ENCODE data around the gene MAPKAP1. TPM values are rescaled to one million over a fixed set of nuclear protein-coding genes. Genes with fewer than 3 reads are reported as not detected.
"Not testable (repeated sequence)": the region's sequence is repeated elsewhere in the genome, so short reads cannot be mapped to it uniquely, and the experiment has no call there.

Gene MAPKAP1
- total RNA-seq, 1 donor from 2014 or later: 80.0 TPM

- DNase-seq (ENCODE audit: low spot score): no peak
These were observed 25.6 kb upstream of the MAPKAP1 start for GRCh38 chr9:125732562-125732961.

GRCh38 chr9:125730168-125730567 lies 23.2 kb upstream of the MAPKAP1 start:
- no peak for DNase-seq (ENCODE audit: low spot score)

GRCh38 chr9:125726456-125727132 lies 19.6 kb upstream of the MAPKAP1 start:
- no peak for DNase-seq (ENCODE audit: low spot score)

DNA sequence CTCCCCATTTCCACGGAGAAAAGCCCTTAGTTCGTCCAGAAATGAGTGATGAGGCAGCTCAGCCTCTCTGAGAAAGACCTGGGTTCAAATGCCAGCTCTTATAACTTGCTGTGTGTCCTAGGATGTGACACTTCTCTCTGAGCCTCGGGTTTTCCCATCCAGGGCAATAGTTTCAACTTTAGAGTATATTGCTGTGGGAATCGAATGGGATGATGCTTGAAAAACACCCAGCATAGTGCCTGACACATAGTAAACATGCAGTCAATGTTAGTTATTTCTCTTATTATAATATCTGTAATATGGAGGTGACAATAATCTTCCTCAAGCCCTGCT lies 430 bp upstream of the MAPKAP1 start:
- DNase-seq (ENCODE audit: low spot score): no peak

- no peak for DNase-seq (ENCODE audit: low spot score)
These were observed 1.1 kb downstream of the MAPKAP1 start for GRCh38 chr9:125705893-125706292.

DNA sequence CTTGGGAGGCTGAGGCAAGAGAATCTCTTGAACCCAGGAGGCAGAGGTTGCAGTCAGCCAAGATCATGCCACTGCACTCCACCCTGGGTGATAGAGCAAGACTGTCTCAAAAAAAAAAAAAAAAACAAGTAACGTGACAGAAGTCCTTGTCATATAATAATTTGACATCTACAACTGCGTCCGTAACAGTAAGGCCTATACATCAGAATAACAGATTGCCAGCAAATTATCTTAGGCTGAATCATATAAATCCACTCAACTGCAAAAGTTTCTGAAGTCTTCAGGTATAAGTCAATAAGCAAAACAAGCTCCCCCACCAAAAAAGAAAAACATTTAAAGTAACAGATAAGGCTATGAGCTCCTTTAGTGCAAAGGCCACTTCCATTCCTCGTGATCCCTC lies 3.3 kb downstream of the MAPKAP1 start:
- no peak for DNase-seq (ENCODE audit: low spot score)

DNA sequence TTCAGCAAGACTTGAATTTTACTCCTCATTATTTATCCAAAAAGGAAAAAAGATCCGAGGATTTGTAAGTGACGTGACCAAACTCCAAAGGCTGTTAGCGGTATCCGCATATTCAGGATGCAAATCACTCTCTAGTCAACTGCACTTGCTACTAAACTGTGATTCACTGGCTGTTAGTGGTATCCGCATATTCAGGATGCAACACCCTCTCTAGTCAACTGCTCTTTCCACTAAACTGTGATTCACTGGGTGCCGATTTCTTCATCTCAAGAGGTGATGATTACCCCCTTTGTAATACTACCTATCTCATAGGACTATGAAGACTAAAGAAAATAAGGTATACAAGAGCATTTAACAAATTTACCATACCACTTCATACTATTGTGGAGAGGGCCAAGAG lies 5.7 kb downstream of the MAPKAP1 start:
- DNase-seq (ENCODE audit: low spot score): no peak

GRCh38 chr9:125700791-125701190 lies 6.2 kb downstream of the MAPKAP1 start:
- DNase-seq (ENCODE audit: low spot score): no peak

DNA sequence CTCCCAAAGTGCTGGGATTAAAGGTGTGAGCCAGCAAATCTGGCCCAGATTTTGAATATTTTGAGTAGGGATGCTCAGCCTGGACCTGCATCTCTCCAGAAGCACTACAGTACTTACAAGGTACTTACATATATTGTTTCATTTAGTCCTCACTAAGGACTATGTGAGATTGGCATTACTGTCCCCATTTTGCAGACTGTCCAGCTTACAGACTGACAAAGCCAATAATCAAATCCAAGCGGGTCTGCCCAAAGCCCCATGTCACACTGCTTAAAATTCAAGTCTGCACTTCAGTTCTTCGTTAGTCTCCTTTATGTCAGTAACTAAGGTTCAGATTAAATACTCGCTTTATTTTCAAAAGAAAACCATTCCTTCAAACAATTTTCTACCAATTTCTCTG lies 7.1 kb downstream of the MAPKAP1 start:
- DNase-seq (ENCODE audit: low spot score): no peak

DNA sequence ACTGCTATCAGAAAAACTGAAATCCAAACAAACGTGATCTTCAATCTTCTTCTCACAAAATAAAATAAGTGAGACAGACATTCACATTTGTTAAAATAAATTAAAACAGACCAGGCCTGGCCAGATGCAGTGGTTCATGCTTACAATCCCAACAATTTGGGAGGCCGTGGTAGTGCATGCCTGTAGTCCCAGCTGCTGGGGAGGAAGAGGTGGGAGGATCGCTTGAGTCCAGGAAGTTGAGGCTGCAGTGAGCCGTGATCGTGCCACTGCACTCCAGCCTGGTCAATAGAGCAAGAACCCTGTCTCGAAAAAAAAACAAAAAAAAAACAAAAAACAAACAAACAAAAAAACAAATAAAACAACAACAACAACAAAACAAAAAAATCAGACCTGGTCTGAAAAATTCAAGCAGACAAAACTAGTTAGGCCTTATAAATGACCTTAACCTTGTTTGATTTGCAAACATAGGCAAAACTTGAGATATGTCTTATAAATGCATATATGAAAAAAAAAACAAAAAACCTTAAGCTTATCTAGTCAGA lies 10.8 kb downstream of the MAPKAP1 start:
- DNase-seq (ENCODE audit: low spot score): no peak

DNA sequence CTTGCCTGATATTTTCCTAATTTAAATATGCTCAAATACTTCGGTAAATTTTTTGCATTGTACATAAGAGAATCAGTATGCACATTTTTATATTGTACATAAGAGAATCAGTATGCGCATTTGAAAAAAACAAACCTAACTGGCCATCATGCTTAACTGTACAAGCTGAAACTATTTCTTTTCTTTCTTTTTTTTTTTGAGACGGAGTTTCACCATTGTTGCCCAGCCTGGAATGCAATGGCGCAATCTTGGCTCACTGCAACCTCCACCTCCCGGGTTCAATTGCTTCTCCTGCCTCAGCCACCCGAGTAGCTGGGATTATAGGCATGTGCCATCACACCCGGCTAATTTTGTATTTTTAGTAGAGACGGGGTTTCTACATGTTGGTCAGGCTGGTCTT lies 11.5 kb downstream of the MAPKAP1 start:
- DNase-seq (ENCODE audit: low spot score): not testable (repeated sequence)

DNA sequence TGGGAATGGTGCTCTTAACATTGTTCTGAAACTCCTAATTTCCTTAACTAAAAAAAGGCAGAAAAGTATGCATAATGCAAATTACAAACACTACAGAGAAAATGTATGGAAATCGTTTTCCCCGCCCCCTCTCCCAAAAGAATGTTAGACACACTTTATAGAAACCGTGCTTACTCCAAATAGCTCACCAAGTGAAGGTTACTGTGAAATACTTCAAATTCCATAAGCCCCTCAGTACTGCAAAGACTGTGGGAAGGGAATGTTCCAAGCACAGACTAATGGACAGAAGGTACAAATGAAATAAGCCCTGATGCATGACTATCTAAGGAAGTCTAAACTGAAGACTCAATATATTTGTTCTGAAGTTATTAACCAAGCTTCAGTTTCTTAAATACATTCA lies 12.5 kb downstream of the MAPKAP1 start:
- no peak for DNase-seq (ENCODE audit: low spot score)

DNA sequence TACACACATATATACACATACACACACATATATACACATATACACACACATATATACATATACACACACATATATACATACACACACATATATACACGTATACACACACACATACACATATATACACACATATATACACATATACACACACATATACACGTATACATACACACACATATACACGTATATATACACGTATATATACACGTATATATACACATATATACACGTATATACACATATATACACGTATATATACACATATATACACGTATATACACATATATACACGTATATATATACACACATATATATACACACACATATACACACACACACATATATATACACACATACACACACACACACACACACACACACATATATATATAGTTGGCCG lies 13.5 kb downstream of the MAPKAP1 start:
- not testable (repeated sequence) for DNase-seq (ENCODE audit: low spot score)

DNA sequence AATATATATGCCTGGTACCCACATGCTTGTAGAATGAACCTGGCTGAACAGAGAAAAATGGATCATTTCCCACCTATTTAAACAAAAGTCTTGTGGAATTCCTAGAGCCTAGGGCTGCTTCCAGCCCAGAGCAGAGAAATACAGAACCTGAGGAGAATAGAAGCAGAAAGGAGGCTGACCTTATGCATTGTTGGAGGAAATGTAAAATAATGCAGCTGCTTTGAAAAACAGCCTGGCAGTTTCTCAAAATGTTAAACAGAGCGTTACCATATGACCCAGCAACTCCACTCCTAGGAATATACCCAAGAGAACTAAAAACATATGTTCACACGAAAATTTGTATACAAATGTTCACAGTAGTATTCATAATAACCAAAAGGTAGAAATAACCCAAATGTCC lies 15.1 kb downstream of the MAPKAP1 start:
- no peak for DNase-seq (ENCODE audit: low spot score)

GRCh38 chr9:125690679-125691078 lies 16.3 kb downstream of the MAPKAP1 start:
- DNase-seq (ENCODE audit: low spot score): no peak

GRCh38 chr9:125687163-125687863 lies 19.7 kb downstream of the MAPKAP1 start:
- no peak for DNase-seq (ENCODE audit: low spot score)

DNA sequence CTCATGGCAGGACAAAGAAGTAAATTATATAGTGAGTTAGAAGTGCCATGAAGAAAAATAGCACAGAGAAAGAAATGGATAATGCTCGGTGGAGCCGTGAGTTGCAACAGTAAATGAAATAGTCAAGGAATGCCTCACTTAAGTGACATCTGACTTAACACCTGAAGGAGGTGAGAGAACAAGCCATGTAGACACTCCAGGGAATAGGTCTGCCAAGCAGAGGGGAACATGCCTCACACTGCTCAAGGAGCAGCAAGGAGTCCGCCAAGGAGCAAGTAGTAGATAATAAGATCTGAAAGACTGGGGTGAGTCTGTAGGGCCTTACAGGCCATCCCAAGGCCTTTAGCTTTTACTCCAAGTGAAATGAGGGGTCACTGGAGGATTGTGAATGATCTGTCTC lies 21.8 kb downstream of the MAPKAP1 start:
- no peak for DNase-seq (ENCODE audit: low spot score)

DNA sequence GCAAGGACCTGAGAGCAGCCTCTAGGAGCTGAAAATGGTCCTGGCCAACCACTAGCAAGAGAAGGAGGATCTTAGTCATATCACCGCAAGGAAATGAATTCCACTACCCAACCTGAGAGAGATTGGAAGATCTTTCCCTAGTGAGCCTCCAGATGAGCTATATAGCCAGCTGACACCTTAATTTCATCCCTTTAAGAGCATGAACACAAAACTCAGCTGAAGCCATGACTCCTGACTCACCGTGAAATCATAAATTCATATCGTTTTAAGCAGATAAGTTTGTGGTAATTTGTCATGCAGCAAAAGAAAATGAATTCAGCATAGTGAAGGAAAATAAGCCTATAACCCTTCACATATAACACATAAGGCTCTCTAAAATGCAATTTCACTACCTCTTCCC lies 23.5 kb downstream of the MAPKAP1 start:
- no peak for DNase-seq (ENCODE audit: low spot score)

GRCh38 chr9:125682340-125682739 lies 24.7 kb downstream of the MAPKAP1 start:
- DNase-seq (ENCODE audit: low spot score): no peak

DNA sequence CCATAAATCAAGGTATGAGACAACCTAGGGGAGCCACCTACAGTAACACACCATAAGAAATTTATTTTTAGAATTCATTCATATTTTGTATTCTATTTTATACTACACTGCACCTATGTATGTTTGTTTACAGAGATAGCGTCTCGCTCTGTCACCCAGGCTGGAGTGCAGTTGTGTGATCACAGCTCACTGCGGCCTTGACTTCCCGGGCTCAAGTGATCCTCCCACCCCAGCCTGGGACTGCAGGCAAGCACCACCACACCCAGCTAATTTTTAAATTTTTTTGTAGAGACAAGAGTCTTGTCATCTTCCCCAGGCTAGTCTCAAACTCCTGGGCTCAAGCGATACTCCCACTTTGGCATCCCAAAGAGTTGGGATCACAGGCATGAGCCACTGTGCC lies 25.4 kb downstream of the MAPKAP1 start:
- DNase-seq (ENCODE audit: low spot score): no peak

- DNase-seq (ENCODE audit: low spot score): no peak
These were observed 25.9 kb downstream of the MAPKAP1 start for GRCh38 chr9:125681086-125681622.

DNA sequence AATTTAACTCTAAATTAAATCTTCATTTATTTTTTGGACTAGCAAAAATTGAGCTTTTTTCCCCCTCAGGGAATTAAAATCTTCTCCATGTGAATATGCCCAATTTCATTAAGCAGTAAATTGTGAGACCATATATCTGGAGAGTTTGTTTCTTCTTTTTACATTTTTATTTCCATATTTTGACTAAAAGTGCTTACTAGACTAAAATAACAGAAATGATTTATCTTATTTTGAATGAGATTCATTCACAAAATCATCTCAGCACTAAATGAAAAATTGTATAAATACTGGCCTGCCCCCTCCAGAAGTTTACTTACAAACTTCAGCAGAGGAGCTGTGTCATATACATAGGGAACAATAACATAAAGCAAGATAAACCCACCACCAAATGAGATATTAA lies 26.6 kb downstream of the MAPKAP1 start:
- no peak for DNase-seq (ENCODE audit: low spot score)

- DNase-seq (ENCODE audit: low spot score): no peak
These were observed 27.3 kb downstream of the MAPKAP1 start for GRCh38 chr9:125679597-125680189.
